ENCODE results near the gene EEFSEC.
A peak's percentile ranks its signal among the peaks of the same experiment; 100 is the strongest.

The EEFSEC gene

GRCh38 chr3:128221328-128221727, 68.0 kb downstream of the EEFSEC start:
- H3K4me3 ChIP-seq (replicated peaks; ENCODE audit: low read depth, low read length): no peak overlapping the region
- no peak for DNase-seq (ENCODE audit: extremely low read depth, insufficient read length)
- H3K27me3 ChIP-seq (replicated peaks; ENCODE audit: control insufficient read depth, insufficient read depth, low read length): no peaks in the 10 kb centered on the region
- no peak for TF ChIP-seq CTCF (IDR thresholded peaks at IDR 0.05; ENCODE audit: insufficient read depth, low read length, poor library complexity, severe bottlenecking)
- no peaks in the 10 kb centered on the region for H3K36me3 ChIP-seq (ENCODE audit: control insufficient read depth, insufficient read depth, low read length)

- no peaks in the 10 kb centered on the region for H3K27me3 ChIP-seq (replicated peaks; ENCODE audit: control insufficient read depth, insufficient read depth, low read length)
- DNase-seq (ENCODE audit: extremely low read depth, insufficient read length): no peak
- no peak overlapping the region for H3K4me3 ChIP-seq (replicated peaks; ENCODE audit: low read depth, low read length)
- no peaks in the 10 kb centered on the region for H3K36me3 ChIP-seq (ENCODE audit: control insufficient read depth, insufficient read depth, low read length)
- no peak for TF ChIP-seq CTCF (IDR thresholded peaks at IDR 0.05; ENCODE audit: insufficient read depth, low read length, poor library complexity, severe bottlenecking)
Measured at GRCh38 chr3:128222796-128223385, 69.6 kb downstream of the EEFSEC start.

GRCh38 chr3:128226186-128226725, 73.0 kb downstream of the EEFSEC start:
- Histone ChIP-seq H3K36me3 (ENCODE audit: control insufficient read depth, insufficient read depth, low read length) (no peaks in the 10 kb centered on the region), H3K27me3 (replicated peaks; ENCODE audit: control insufficient read depth, insufficient read depth, low read length) (no peaks in the 10 kb centered on the region), H3K4me3 (replicated peaks; ENCODE audit: low read depth, low read length) (no peak overlapping the region)
- TF ChIP-seq CTCF (IDR thresholded peaks at IDR 0.05; ENCODE audit: insufficient read depth, low read length, poor library complexity, severe bottlenecking): no peak
- no peak for DNase-seq (ENCODE audit: extremely low read depth, insufficient read length)

GRCh38 chr3:128226795-128227395, 73.6 kb downstream of the EEFSEC start:
- peak; percentile 96 for TF ChIP-seq CTCF (IDR thresholded peaks at IDR 0.05; ENCODE audit: insufficient read depth, low read length, poor library complexity, severe bottlenecking)
- DNase-seq (ENCODE audit: extremely low read depth, insufficient read length): peak; percentile 42
- Histone ChIP-seq H3K27me3 (replicated peaks; ENCODE audit: control insufficient read depth, insufficient read depth, low read length) (no peaks in the 10 kb centered on the region), H3K4me3 (replicated peaks; ENCODE audit: low read depth, low read length) (no peak overlapping the region), H3K36me3 (ENCODE audit: control insufficient read depth, insufficient read depth, low read length) (no peaks in the 10 kb centered on the region)

- DNase-seq (ENCODE audit: extremely low read depth, insufficient read length): no peak
- Histone ChIP-seq H3K36me3 (ENCODE audit: control insufficient read depth, insufficient read depth, low read length) (no peaks in the 10 kb centered on the region), H3K4me3 (replicated peaks; ENCODE audit: low read depth, low read length) (no peak overlapping the region), H3K27me3 (replicated peaks; ENCODE audit: control insufficient read depth, insufficient read depth, low read length) (no peaks in the 10 kb centered on the region)
- no peak for TF ChIP-seq CTCF (IDR thresholded peaks at IDR 0.05; ENCODE audit: insufficient read depth, low read length, poor library complexity, severe bottlenecking)
Measured at GRCh38 chr3:128227507-128227906, 74.2 kb downstream of the EEFSEC start.
